ENCODE results near the gene ZNF540. TPM values are rescaled to one million over a fixed set of nuclear protein-coding genes. Genes with fewer than 3 reads are reported as not detected.

The ZNF540 gene
- 0.30 and 1.3 TPM in 2 replicates for total RNA-seq (ENCODE audit: low replicate concordance)

DNA sequence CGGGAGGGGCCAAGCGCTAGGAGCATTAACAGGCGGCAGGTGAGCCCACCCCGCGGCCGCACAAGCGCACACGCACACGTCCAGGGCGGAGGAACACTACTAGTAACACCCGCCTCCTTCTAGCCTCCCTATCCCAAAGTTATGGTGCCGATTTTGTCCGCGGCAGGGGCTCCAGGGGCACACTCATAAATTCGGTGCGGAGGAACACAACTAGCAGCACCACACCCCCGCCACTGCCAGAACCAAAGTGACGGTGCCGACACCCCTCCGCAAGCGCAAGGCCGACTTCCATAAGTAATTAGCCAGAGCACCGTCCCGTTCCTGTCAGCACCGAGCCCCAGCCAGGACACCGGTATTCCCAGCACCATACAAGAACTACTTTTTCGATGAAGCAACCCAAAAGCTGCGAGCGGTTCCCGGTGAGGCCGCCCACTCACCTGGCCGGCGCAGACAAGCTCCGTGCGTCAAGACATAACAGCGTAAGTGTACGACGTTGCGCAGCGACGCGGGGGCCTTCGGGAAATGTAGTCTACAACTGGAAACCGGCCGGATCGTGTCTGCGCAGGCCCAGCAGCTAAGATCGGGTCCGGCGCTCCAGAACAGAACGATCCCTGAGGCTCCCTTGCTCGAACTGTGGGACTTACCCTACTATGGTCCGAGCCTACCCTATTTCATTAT lies at the start of gene ZNF540, which contains the start of gene ZNF571:
ZNF540 (plus strand) TSS at position 573 of the 678 bp plus-strand sequence. CDS start 3,572 bp downstream, outside the sequence.
ZNF571 (minus strand) TSS at position 489 of the 678 bp plus-strand sequence. CDS start 8,116 bp downstream, outside the sequence.

DNA sequence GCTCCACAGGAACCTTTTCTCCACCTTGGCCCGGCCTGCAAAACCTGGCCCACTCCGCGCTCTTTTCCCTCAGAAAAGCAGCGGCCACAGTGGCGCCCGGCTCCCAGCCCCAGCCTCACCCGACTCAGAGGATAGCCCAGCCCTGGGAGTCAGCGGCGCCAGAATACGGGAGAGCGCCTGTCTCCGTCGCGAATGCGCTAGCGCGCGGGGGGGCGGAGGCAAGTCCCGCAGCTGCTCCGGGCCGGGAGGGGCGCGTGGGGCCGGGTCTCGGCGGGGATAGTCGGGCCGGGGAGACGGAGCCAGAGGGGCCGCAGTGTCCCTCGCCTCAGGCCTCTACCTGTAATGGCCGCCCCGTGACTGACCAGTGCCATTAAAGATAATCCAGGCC lies 60.6 kb downstream of the ZNF540 start, which contains the start of gene ZFP30:
ZFP30 (minus strand) TSS at position 165 of the 388 bp plus-strand sequence. CDS start 7,643 bp downstream, outside the sequence.

Other genes with a start within 250 kb of the ZNF540 start
- gene ZNF527, start 223.8 kb upstream of the ZNF540 start, total RNA-seq (ENCODE audit: low replicate concordance): 3.5 and 4.5 TPM in 2 replicates
- 4.7 and 6.7 TPM in 2 replicates for gene ZNF569, start 127.4 kb upstream of the ZNF540 start, total RNA-seq (ENCODE audit: low replicate concordance)
- 8.0 and 8.7 TPM in 2 replicates for gene ZNF570, start 125.5 kb upstream of the ZNF540 start, total RNA-seq (ENCODE audit: low replicate concordance)
- 1.6 and 2.2 TPM in 2 replicates for gene ZNF793, start 87.9 kb upstream of the ZNF540 start, total RNA-seq (ENCODE audit: low replicate concordance)
- 3.2 and 3.7 TPM in 2 replicates for gene ZNF571, start 84 bp upstream of the ZNF540 start, total RNA-seq (ENCODE audit: low replicate concordance)
- gene ZFP30, start 60.6 kb downstream of the ZNF540 start, total RNA-seq (ENCODE audit: low replicate concordance): 7.1 and 13.5 TPM in 2 replicates
- gene ZNF607, start 124.9 kb downstream of the ZNF540 start, total RNA-seq (ENCODE audit: low replicate concordance): 4.4 and 6.4 TPM in 2 replicates
- gene ZNF573, start 184.7 kb downstream of the ZNF540 start, total RNA-seq (ENCODE audit: low replicate concordance): 3.5 and 3.7 TPM in 2 replicates